HG03469 (cell line): ENCODE measurements around the gene SLC6A15.

ENCODE experiments used
- ATAC-seq: cut with Tn5 transposase; IDR thresholded peaks from one replicate; pipeline ENCODE4 v1.9.1; 2021; ENCODE audit warnings: mild to moderate bottlenecking, moderate library complexity, moderate number of reproducible peaks; ENCODE audit not compliant: unreplicated experiment

Gene SLC6A15

GRCh38 chr12:84912198-84913128 lies at the start of gene SLC6A15:
SLC6A15 (minus strand) TSS chr12:84912799; CDS start chr12:84892120, 20,679 bp downstream.
- no peak for ATAC-seq

DNA sequence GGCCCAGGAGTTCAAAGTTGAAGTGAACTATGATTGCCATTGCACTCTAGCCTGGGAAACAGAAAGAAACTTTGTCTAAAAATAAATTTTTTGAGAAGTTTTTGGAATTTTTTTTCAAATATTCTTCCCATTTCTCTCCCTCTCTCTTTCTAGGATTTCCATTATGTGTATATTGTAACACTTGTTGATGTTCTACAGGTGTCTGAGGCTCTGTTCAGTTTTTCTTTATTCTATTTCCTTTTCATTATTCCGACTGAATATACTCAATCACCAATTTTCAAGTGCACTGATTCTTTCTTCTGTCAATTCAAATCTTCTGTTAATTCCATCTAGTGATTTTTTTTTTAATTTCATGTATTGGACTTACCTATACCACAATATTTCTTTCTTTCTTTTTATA lies 48.3 kb upstream of the SLC6A15 start:
- ATAC-seq: no peak

- ATAC-seq: no peak
These were observed 42.7 kb upstream of the SLC6A15 start for GRCh38 chr12:84955298-84955697.

GRCh38 chr12:84954415-84954814 lies 41.8 kb upstream of the SLC6A15 start:
- ATAC-seq: peak; percentile 53

DNA sequence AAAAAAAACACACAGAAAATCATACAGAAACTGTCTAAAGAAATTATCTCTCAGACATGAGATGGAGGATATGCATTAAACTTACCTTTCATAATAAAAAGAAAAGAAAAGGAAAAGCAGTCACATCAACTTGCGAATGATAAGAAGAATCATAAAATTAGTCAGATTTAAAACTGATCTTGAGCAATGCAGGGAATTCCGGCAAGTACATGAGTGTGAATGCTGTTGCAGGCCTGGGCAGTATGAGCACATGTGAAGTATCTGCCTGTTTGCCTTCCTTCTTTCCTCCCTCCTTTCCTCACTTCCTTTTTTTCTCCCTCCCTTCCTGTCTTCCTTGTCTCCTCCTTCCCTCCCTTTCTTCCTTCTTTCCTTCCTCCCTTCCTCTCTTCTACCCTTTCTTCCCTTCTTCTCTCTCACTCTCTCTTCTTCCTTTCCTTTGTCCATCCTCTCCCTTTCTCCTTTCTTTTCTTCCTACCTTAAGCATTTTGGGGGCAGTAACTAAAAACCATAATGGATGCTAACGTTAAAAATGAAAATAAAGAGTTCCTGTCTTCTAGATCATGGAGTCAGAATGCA lies 38.5 kb upstream of the SLC6A15 start:
- ATAC-seq: no peak

DNA sequence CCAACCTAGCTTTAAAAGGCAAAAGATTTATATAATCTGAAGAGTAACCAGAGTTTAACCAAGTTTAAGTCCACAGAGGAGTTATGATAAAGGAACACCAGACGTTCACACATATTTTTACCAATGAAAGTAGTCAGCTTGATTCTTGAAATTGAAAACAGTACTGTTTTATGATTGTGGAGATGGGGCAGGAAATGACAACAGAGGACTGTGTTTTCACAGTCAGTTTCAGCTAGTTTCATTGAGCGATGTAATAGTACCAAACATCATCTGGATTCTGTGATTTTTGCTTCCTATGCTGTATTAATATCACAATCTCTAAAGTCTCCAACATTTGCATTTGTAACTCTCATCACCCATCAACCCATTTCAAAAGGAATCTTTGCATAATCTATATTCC lies 34.2 kb upstream of the SLC6A15 start:
- ATAC-seq: no peak

DNA sequence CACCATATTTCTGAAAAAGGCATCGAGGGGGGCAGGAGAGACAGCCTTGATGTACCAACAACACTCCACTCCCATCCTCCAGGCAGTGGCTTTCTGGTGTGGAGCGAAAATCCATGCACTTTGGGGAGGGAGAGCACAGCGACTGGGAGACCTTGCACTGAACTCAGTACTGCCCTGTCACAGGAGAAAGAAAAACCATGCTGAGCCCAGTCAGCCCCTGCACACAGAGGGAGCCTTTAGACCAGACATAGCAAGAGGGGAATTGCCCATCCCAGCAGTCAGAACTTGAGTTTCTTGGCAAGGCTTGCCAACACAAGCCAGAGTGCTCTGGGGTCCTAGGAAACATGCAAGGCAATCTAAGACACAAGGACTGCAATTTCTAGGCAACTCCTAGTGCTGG lies 24.8 kb upstream of the SLC6A15 start:
- ATAC-seq: no peak

GRCh38 chr12:84929501-84929900 lies 16.9 kb upstream of the SLC6A15 start:
- ATAC-seq: no peak

DNA sequence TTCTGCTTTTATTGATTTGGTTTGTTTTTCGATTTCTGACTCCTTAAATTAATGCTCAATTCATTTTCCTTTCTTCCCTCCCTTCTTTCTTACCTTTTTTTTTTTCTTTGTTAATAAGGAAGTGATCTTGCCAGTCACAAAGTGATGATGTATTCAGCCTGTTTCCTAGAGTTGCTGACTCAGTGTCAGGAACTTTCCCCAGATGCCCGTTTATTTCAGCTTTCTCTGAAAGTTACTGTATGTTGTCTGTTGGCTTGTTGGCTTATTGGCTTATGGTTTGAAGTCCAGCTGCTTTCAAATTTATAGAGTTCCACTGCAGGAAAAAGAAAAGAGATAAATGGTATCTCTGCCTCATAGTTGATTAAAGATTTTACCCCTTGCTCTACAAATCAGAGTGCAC lies 12.4 kb upstream of the SLC6A15 start:
- no peak for ATAC-seq

DNA sequence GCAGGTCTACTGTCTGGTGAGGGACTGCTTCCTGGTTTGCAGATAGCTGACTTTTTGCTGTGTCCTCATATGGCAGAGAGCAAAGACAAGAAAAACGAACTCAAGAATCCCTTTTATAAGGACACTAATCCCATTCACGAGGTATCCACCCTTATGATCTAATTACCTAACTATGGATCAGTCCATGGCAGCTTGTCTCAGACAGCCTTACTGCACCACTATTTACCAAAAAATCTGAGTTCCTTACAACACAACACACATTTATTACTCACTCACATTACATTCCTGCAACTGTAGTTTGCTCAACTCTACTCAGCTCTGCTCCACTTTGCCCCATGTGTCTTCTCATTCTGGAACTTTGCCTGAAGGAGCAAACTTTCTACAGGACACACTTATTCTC lies 10.1 kb upstream of the SLC6A15 start:
- ATAC-seq: no peak

- ATAC-seq: no peak
These were observed 7.7 kb upstream of the SLC6A15 start for GRCh38 chr12:84920331-84920730.

- ATAC-seq: no peak
These were observed 6.7 kb upstream of the SLC6A15 start for GRCh38 chr12:84919271-84919670.

DNA sequence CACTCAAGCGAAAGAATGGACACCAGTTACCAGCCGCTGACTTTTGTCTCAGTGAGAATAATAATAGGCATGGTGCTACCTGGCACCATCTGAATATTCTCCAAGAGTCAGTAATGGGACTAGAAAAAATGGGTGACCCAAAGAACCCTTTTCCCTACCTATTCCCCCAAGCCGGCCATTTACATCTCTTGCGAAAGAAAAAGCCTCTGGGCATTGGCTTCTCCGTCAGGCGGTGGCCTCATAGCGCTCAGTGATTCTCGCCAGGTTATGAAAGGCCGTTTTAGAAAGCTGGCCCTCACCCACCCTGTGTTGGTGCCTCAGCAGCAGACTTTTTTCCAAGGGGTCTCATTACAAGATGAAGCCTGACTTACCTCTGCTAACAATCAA lies 523 bp upstream of the SLC6A15 start:
- no peak for ATAC-seq

GRCh38 chr12:84911271-84912197 lies 1.1 kb downstream of the SLC6A15 start:
- no peak for ATAC-seq

DNA sequence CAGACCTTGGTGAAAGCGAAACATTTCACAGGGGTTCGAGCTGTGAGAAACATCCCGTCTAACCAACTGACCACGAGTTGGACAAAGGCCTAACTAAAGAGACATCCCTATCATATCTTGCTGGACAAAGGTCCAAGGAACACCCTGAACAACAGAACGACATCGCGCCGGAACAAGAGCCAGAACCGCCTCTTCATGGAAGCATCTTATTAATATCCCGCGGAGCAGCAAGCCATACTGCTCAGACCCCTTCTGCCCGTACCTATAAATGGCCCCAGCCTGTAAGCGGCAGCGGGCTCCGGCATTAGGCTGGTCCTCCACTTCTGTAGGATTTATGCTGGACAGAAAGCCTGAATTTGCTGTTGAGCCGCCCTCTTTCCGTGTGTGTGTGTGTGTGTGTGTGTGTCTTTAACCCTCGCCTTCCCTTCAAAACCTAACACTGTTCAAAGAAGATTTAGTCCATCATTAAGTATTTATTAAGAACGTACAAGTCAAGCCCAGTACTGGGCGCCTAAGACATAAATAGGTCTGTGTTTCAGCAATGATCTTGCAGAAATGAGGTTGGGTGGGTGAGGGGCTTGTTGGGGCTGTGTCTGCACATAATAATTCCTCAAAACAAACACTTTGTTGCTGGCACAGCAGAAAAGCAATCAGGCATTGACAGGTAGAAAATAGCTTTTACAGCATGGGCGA lies 1.9 kb downstream of the SLC6A15 start:
- no peak for ATAC-seq

DNA sequence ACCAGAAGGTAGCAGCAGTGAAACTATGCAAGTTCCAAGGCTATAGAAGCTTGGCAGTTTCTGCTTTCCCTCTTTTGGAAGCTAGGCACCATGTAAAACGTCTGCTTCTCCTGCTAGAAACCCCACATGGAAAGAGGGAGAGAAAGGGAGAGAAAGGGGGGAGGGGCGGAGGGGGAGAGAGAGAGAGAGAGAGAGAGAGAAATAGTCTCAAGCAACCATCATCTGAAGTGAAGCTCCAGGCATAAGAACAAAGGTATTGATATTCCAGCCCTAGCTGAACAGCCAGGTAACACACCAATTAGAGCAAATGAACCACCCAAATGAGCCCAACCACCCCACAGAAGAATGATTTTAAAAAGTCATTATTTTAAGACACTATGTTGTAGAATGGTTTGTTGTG lies 8.5 kb downstream of the SLC6A15 start:
- ATAC-seq: no peak

DNA sequence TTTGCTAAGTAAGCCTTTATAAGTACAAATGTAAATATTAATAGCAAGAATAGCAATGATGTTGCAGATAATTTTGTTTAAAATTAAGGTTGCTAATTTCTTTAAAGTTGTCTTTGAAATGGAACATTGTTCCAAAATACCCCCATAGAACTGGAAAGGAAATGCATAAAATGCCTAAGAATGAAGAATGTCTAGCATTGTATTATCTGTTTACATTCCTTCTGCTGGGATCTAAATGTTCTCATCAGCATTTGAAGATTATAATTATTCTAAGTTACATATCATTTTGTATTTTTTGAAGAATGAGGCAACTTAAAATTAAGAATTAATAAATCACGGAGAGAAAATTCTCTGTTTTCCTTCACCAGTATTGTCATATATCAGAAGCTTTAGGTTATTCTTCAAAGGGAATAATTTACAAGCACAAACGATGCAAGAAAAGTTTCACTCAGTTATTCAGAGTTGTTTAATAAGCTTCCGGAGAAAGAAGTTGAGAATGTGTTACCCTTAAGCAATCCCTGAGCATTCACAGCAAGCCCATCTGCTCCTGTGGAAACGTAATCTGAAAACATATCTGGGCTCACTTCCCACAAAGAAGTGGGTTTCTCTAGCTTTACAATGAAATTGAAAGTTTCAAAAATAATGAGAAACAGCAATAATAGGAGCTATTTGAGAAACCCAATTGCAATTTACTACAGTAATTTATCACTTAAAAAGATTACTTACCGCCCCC lies 21.3 kb downstream of the SLC6A15 start:
- no peak for ATAC-seq

DNA sequence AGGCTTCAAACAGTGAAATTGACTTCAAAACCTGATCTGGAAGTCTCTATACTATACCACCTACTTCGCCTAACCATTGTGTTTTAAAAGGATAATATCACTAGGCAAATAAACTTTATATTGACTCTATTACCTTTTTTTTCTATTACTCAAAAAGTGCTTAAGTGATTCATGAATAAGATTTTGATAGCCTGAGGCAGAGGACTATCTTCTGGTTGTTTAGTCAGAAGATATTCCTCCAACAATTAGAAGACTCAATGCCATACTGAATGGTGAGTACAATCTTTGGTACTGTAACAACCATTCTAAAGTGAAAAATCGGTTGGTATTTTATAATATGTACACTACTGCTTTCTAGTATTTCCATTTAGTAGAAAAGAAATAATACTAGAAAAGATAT lies 22.8 kb downstream of the SLC6A15 start:
- no peak for ATAC-seq

GRCh38 chr12:84888861-84889260 lies 23.7 kb downstream of the SLC6A15 start:
- no peak for ATAC-seq

DNA sequence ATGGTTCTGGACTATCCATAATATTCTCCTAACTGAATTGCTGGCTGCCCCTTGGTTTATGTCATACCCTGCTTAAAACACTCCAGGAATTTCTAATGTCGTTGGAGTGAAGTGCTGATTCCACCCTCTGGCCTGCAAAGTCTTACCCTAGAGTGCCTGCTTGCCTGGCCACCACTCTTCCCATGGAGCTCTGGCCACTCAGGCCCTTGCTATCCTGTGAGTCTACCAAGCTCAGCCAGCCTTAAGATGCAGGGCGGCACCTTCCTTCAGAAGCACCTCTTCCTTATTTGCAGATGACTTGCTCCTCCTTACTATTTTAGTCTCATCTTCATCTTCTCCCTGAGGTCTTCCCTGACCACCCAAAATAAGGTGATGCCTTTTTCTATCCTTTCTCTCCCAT lies 35.3 kb downstream of the SLC6A15 start:
- no peak for ATAC-seq
